Left lung (tissue), 10 donors: Measurements from ENCODE around the gene SPTBN1. TPM values are rescaled to one million over a fixed set of nuclear protein-coding genes. Genes with fewer than 3 reads are reported as not detected.
A peak's percentile ranks its signal among the peaks of the same experiment; 100 is the strongest.

Experiments
- ATAC-seq: fragments of 200-7000 bp; cut with Tn5 transposase; one replicate; pipeline ENCODE4 v1.9.1; 2020; ENCODE audit warnings: moderate library complexity
- DNase-seq, 4 donors: peaks; one replicate each; pipeline ENCODE4 v3.0.0-alpha.2; 2013 to 2020
- H3K27ac ChIP-seq, 2 donors: fragments of 200-600 bp; sonication (generic) in 1 of 2; one replicate each; pipeline versions ENCODE4 v1.5.0 to v1.8.0; 2020 to 2021
- H3K27me3 ChIP-seq, 2 donors: fragments of 200-600 bp; sonication (generic) in 1 of 2; one replicate each; pipeline versions ENCODE4 v1.5.0 to v1.8.0; 2020 to 2021
- H3K36me3 ChIP-seq, 2 donors: fragments of 200-600 bp; sonication (generic) in 1 of 2; one replicate each; pipeline versions ENCODE4 v1.5.0 to v1.8.0; 2020 to 2021
- H3K4me1 ChIP-seq, 2 donors: fragments of 200-600 bp; one replicate each; pipeline ENCODE4 v1.8.0; 2021
- H3K4me3 ChIP-seq, 2 donors: fragments of 200-600 bp; sonication (generic) in 1 of 2; one replicate each; pipeline versions ENCODE4 v1.5.0 to v1.8.0; 2020 to 2021; ENCODE audit warnings: mild to moderate bottlenecking in 1 of 2
- H3K9me3 ChIP-seq, 2 donors: fragments of 200-600 bp; sonication (generic) in 1 of 2; one replicate each; pipeline versions ENCODE4 v1.5.0 to v1.8.0; 2020 to 2021
- CTCF ChIP-seq, 2 donors: fragments of 200-600 bp; sonication (generic) in 1 of 2; IDR thresholded peaks; one replicate each; pipeline versions ENCODE4 v1.5.0 to v1.8.0; 2021; ENCODE audit warnings: antibody characterized with exemption in 2 of 2
- intact Hi-C, 2 donors: fragments of 100-400 bp; cut with DNase I; formaldehyde crosslinking; loops; one replicate each; pipeline versions ENCODE4 v1.11.2 to v1.14.2; 2022
- polyA plus RNA-seq, 6 donors: library from polyadenylated mRNA; unstranded; fragments of 120-200 nt; gene quantifications; one replicate each; pipeline ENCODE4 v1.2.1, GENCODE V29; 2013; ENCODE audit not compliant: insufficient read length in 6 of 6
- total RNA-seq, 2 donors: library from RNA; stranded (reverse); fragmentation: NEBNext Ultra II Directional; extraction: Animal tissue kit (Norgen Biotek cat#: 25700); gene quantifications; one replicate each; pipeline ENCODE4 v1.2.1, GENCODE V29; 2021
- donor health status: DM: no; HTN: yes; CAD: no.
- donor health status: DM: no; HTN: no; CAD: no.

SPTBN1 gene
- total and polyA plus RNA-seq, 8 donors, result 441 to 578 (median 543) TPM

- Histone ChIP-seq H3K4me1 (peaks cover 7 to 11% of the 10 kb centered on the region in 2 donors), H3K36me3 (no peaks in the 10 kb centered on the region), H3K27ac (no peak overlapping the region), H3K27me3 (no peaks in the 10 kb centered on the region), H3K9me3 (no peaks in the 10 kb centered on the region), H3K4me3 (no peak overlapping the region)
- intact Hi-C loops, result no loop called here
- DNase-seq (no peak), ATAC-seq (no peak)
- TF ChIP-seq CTCF (IDR thresholded peaks at IDR 0.05), result no peak
Observed at GRCh38 chr2:54411801-54412354, 44.2 kb upstream of the SPTBN1 start.

- Histone ChIP-seq H3K27ac (peak overlapping the region; percentile 69 to 71), H3K4me1 (peaks cover 19 to 29% of the 10 kb centered on the region in 2 donors), H3K36me3 (no peaks in the 10 kb centered on the region), H3K9me3 (no peaks in the 10 kb centered on the region), H3K27me3 (no peaks in the 10 kb centered on the region), H3K4me3 (no peak overlapping the region)
- intact Hi-C loops, result no loop called here
- ATAC-seq (peak; percentile 91), DNase-seq (peak in 2 of 4 donors; percentile 56 to 79)
- no peak for TF ChIP-seq CTCF (IDR thresholded peaks at IDR 0.05)
Observed at GRCh38 chr2:54416166-54416813, 39.8 kb upstream of the SPTBN1 start.

DNA sequence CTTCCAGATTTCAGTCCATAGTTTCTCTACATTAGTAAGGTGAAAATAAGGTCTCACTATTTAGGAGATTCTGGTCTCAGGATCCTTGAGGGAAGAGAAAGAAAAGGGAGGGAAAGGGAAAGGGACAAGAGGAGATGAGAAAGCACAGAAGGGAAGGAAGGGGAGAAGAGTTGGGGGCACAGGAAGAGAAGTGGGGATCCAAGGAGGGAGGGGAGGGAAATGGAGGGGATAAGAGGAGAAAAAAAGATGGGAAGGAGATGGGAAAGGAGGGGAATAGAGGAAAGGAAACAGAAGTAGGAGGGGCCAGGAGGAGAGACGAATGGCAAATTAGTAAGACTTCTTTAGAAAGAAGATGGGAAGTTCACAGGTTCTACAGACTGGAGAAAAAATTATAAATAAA lies 39.2 kb upstream of the SPTBN1 start:
- intact Hi-C loops, result no loop called here
- ATAC-seq, result no peak
- no peak for TF ChIP-seq CTCF (IDR thresholded peaks at IDR 0.05)
- H3K4me3 ChIP-seq, result no peak overlapping the region
- H3K36me3 ChIP-seq, result no peaks in the 10 kb centered on the region
- no peak for DNase-seq
- H3K27ac ChIP-seq, result peak overlapping the region; percentile 69 to 71
- no peaks in the 10 kb centered on the region for H3K9me3 ChIP-seq
- no peaks in the 10 kb centered on the region for H3K27me3 ChIP-seq
- H3K4me1 ChIP-seq, result peaks cover 19 to 29% of the 10 kb centered on the region in 2 donors

GRCh38 chr2:54417577-54417976 lies 38.5 kb upstream of the SPTBN1 start:
- Histone ChIP-seq H3K4me3 (no peak overlapping the region), H3K27ac (peak overlapping the region; percentile 69 to 71), H3K4me1 (peaks cover 19 to 29% of the 10 kb centered on the region in 2 donors), H3K27me3 (no peaks in the 10 kb centered on the region), H3K36me3 (no peaks in the 10 kb centered on the region), H3K9me3 (peaks cover 0 to 1% of the 10 kb centered on the region in 2 donors)
- TF ChIP-seq CTCF (IDR thresholded peaks at IDR 0.05), result no peak
- no peak for DNase-seq
- intact Hi-C loops, result no loop called here
- ATAC-seq, result no peak

- TF ChIP-seq CTCF (IDR thresholded peaks at IDR 0.05), result no peak
- no peak overlapping the region for H3K4me3 ChIP-seq
- DNase-seq (no peak), ATAC-seq (no peak)
- H3K36me3 ChIP-seq, result no peaks in the 10 kb centered on the region
- intact Hi-C loops, result no loop called here
- H3K9me3 ChIP-seq, result peaks cover 0 to 5% of the 10 kb centered on the region in 2 donors
- H3K27ac ChIP-seq, result peak overlapping the region; percentile 42 to 71
- no peaks in the 10 kb centered on the region for H3K27me3 ChIP-seq
- H3K4me1 ChIP-seq, result peaks cover 19 to 29% of the 10 kb centered on the region in 2 donors
Observed at GRCh38 chr2:54419388-54419787, 36.7 kb upstream of the SPTBN1 start.
